ENCODE measurements around the gene FAM168B.

The FAM168B gene

GRCh38 chr2:131039535-131039907 lies 53.7 kb downstream of the FAM168B start:
- no peak for DNase-seq

- no peak for DNase-seq
Observed at GRCh38 chr2:131039101-131039440, 54.2 kb downstream of the FAM168B start.

DNA sequence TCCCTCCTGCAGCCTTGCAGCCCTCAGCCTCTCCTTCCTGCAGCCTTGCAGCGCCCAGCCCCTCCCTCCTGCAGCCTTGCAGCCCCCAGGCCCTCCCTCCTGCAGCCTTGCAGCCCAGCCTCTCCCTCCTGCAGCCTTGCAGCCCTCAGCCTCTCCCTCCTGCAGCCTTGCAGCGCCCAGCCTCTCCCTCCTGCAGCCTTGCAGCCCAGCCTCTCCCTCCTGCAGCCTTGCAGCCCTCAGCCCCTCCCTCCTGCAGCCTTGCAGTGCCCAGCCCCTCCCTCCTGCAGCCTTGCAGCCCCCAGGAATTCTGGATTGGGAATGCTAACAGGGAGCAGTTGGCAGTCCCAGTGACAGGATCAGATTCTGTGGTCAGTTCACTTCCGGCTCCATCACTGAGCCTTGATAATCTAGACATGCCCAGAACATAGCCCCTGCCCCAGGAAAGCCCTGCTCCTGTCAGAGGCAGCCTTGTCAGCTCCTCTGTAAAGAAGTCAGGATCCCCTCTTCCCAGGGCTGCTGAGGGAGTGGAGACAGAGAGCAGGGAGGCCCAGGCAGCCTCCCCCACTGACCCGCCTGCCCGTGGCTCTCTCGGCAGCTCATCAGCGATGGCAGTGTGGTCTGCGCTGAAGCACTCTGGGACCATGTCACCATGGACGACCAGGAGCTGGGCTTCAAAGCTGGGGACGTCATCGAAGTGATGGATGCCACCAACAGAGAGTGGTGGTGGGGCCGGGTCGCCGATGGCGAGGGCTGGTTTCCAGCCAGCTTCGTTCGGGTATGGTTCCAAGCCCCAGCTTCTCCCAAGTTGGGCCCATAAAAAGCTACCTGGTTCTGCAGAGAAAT lies 54.8 kb downstream of the FAM168B start:
- DNase-seq, result no peak

DNA sequence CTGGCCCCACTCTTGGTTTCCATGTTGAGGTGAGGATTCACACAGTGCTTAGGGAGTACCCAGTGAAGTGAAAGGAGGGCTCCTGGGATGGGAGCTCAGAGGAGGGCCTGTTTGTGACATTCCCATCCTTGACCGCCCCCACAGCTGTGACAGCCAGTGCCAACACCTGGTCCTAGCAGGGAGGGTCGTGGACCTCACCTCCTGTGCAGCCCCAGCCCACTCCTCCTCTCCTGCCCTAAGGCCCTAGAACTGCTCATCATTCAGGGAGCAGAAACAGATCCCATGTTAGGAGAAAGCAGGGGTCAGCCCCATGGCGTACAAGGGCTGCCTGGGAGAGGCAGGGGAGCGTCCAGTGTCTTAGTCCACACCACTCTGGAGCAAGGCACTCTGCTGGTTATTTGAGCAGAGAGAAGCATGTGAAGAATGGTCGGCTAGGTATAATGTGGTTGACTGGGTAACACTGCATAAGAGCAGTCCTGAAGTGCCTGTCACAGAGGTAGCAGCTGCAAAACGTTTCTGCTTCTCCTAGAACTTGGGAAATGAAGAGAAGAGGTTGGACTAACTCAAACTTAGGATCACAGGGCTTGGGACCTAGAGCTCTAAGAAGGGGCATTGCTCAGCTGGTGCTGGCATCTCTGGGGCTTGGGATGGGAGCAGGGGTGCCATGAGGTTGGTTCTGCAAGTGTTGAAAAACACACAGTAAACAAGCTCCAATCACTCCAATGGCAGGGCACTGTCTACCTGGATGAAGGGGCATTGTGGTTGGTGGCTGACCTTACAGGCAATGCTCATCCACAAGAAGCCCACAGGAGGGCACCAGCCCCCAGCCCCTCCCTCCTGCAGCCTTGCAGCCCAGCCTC lies 55.6 kb downstream of the FAM168B start:
- no peak for DNase-seq

DNA sequence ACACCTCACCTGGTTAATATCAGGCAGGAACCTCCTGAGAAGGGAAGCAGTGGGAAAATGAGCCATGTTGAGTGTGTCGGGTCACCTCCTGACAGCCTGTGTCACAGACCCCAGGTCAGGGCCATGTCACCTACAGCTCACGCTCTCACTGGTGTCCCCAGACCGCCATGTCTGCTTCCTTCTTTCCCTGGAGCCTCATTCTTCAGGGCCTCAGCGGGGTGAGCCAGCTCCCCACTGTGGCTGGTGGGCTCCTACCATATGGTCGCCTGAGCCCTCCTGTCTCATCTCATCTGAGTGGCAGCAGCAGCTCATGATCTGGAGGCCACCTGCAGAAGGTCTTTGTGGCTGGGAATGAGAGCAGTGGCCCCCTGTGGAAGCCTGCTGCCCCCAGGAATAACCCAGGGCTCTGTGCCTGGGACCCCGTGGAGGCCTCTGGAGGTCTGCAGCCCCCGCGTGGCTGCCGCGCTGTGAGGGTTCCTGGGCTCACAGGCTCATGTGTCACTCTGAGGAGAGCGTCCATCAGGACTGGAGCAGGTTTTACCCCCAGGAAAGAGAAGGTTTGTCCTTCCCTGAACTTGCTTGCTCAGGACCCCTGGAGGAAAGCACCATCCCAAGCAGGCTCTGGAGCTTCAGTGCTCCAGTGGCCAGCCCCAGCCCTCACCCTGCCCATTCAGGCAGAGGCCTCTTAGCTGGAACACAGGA lies 56.4 kb downstream of the FAM168B start:
- no peak for DNase-seq

DNA sequence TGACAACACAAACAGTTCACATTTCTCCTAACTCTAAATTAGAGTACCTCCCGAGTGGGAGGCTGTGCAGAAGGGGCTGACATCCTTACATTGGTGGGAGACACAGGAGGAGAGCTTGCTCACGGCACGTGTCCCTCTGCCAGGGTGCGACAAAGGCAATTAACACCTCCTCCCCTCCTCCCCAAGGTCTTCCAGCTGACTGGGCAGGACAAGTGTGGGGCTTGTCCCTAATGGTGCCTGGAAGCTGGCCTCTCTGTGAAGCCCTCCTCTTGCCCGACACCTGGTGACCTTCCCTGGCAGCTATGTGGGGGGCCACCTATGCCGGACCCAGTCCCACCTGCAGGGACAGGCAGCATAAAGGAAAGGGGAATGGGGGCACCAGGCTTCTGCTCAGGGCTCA lies 57.0 kb downstream of the FAM168B start:
- DNase-seq, result no peak

DNA sequence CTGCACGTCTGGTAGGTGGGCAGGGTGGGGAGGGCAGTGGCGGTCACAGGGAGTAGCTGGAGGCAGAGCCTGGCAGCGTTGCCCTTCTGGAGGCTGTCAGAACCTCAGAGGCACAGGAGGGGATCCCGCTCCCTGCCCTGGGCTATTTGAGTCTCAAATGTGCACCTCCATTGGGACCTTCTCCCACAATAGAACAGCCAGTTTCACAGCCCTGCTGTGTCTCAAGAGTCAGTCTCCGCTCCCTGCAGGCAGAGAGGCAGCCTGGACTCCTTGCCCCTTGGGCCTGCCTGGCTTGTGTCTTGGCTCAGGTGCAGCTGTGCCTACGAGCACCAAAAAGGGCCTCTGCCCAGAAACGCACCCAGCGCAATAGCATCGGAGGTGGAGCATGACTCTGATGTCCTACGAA lies 57.4 kb downstream of the FAM168B start:
- DNase-seq, result no peak

DNA sequence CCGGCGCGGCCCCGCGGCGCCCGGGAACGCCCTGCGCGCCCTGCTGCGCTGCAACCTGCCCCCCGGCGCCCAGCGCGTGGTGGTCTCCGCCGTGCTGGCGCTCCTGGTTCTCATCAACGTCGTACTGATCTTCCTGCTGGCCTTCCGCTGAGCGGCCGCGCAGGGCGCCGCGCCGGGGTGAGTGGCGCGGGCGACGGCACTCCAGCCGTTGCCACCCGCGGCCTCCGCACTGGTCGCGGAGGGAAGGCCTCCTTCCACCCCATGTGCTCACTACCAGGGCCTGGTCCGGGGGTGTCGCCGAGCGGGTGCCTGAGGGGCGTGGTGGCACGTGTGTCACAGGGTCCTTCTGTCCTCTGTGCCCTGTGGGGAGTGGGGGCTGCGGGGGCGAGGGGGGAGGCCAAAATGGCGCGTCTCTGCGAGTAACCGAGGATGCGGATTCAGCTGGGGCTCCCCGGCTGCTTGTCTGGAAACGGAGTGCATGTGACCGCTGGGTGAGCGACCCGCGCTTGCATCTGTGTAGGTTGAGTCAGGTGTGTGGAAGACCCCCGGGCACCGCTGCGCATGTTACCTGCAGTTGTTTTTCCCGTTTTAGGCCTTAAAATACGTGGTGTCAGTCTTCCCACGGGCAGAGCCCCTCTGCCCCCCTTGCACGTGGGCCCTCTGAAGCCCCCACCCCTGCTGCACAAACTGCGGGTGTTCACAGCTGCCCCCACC lies 58.0 kb downstream of the FAM168B start:
- no peak for DNase-seq

- DNase-seq, result no peak
Observed at GRCh38 chr2:131034122-131035051, 58.9 kb downstream of the FAM168B start.

DNA sequence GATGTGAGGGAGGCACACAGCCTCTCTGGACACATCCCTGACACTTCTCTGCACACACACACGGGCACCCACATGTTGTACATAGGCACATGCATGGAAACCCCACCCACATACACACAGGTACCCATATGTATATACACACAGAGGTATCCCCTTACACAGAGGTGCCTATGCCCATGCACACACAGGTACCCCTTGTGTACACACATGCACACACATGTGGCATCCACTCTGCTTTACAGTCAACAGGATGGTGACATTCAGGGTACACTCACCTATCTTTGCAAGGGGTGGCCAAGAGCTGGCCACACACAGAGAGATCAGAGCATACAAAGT lies 59.5 kb downstream of the FAM168B start:
- DNase-seq, result no peak

DNA sequence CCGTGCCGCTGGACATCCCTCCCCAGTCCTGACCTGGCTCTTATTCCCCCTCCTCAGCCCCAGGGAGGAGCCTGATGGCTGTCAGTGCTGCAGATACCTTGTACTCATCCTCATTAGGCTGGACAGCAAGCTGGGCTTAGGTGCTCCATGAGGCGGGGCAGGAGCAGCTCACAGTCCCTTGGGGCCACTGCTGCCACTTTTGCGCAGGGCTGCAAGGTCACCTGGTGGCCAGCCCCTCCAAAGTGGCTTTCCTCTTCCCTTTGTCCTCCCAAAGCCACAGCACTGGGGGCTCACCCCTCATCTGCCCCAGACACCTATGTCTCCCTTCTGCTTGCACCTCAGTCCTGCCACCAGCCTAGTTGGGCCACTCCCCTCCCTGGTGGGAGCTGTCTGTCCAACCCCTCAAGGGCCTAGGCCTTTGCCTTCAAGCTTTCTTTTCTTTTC lies 60.8 kb downstream of the FAM168B start:
- DNase-seq, result no peak

GRCh38 chr2:131031875-131032274 lies 61.4 kb downstream of the FAM168B start:
- no peak for DNase-seq

DNA sequence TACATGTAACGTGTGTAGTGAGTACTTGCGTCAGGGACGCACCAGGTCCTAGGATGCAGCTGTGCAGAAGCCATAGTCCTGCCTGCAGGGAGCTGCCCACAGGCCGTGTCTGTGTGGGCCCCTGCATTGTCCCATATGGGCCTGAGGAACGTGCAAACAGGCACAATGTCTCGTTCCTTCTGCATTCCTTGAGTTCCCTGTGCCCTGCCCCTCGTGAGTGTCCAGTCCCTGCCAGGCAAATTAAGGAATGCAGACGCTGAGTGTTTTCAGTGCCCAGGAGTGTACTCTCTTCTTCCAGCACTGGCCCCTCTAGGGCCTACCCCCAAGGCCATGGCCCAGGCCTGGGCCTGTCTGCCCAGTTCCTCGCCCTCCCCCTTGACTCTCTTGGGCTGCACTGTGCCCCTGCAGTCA lies 61.8 kb downstream of the FAM168B start:
- no peak for DNase-seq

DNA sequence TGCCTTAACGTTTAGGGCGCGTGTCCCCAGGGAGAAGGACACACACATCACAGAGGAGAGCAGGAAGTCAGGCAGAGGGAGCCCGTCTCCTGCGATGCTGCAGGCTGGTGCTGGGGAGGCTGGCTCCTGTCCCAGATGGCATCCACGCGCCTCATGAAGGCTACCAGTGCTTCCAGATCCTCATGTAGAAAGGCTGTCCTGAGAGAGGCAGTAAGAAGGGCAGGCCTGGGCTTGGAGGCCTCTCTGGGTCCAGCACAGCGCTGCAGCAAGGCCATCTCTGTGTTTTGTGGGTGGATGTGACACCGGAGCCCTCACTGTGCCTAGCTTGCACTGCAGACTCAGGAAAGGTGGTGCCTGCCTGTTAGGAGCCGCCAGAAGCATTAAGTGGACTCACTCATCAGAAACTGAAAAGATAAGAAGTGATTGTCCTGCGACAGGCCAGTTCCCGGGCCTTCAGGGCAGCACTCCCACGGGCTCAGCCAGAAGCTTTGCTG lies 62.7 kb downstream of the FAM168B start:
- DNase-seq, result no peak

GRCh38 chr2:131029812-131030211 lies 63.4 kb downstream of the FAM168B start:
- DNase-seq, result no peak

GRCh38 chr2:131027566-131028528 lies 65.4 kb downstream of the FAM168B start:
- DNase-seq, result no peak

- DNase-seq, result no peak
Observed at GRCh38 chr2:131026919-131027318, 66.3 kb downstream of the FAM168B start.

GRCh38 chr2:131023758-131024157 lies 69.5 kb downstream of the FAM168B start:
- DNase-seq, result no peak

DNA sequence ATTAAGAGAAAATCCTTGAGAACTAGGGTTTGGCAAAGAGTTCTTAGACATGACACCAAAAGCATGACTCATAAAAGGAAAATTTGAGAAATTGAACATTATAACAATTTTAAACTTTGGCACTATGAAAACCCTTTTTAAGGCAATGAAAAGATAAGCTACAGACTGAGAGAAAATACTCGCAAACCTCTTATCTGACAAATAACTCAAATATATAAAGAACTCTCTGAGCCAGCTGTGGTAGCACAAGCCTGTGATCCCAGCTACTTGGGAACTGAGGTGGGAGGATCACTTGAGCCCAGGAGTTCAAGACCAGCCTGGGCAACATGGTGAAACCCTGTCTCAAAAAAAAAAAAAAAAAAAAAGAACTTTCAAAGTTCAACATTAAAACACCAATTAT lies 70.5 kb downstream of the FAM168B start:
- DNase-seq, result no peak
